Thoracic aorta (tissue), 2 donors: ENCODE results near the gene CFAP20. TPM values are rescaled to one million over a fixed set of nuclear protein-coding genes. Genes with fewer than 3 reads are reported as not detected.
"Not testable (repeated sequence)": the region's sequence is repeated elsewhere in the genome, so short reads cannot be mapped to it uniquely, and the experiment has no call there.

Source experiments
- ATAC-seq: fragments of 150-250 bp; one replicate; pipeline ENCODE4 v1.8.0; 2017; ENCODE audit warnings: low read depth; ENCODE audit not compliant: insufficient number of reproducible peaks, low FRiP score
- DNase-seq: peaks from one replicate; pipeline ENCODE4 v3.0.0-alpha.2; 2020; ENCODE audit warnings: low spot score
- H3K27ac ChIP-seq, 2 donors: fragments of 200-600 bp; sonication (generic); 1 replicate in 1 of 2; 2 replicates in 1 of 2; pipeline ENCODE4 v1.5.1; 2016; ENCODE audit warnings: mild to moderate bottlenecking in 2 of 2, moderate library complexity in 2 of 2
- H3K27me3 ChIP-seq: fragments of 200-600 bp; sonication (generic); replicated peaks from 2 replicates; pipeline ENCODE4 v1.6.0; 2016; ENCODE audit warnings: mild to moderate bottlenecking; ENCODE audit not compliant: insufficient read depth
- H3K36me3 ChIP-seq: fragments of 200-600 bp; sonication (generic); one replicate; pipeline ENCODE4 v1.5.1; 2016
- H3K4me1 ChIP-seq, 2 donors: fragments of 200-600 bp; sonication (generic); 1 replicate in 1 of 2; 2 replicates in 1 of 2; pipeline versions ENCODE4 v1.5.1 to v1.6.0; 2016; ENCODE audit warnings: low read depth in 2 of 2, mild to moderate bottlenecking in 1 of 2; ENCODE audit not compliant: control insufficient read depth in 1 of 2
- H3K4me3 ChIP-seq: fragments of 200-600 bp; sonication (generic); 2 replicates; pipeline ENCODE4 v1.5.1; 2016; ENCODE audit warnings: mild to moderate bottlenecking
- H3K9me3 ChIP-seq: fragments of 200-600 bp; sonication (generic); 2 replicates; pipeline ENCODE4 v1.5.1; 2016
- total RNA-seq, 2 donors: library from RNA; depleted of rRNA; stranded (reverse); fragments of >200 nt; gene quantifications; one replicate each; pipeline versions ENCODE4 v1.1.0 to v1.2.3, GENCODE V29; 2016
- TF ChIP-seq, protein P1 (sequence below): fragments of 200-600 bp; sonication (generic); IDR thresholded peaks from one replicate; pipeline ENCODE4 v1.5.1; 2019; ENCODE audit warnings: antibody characterized with exemption

The CFAP20 gene
- total RNA-seq, 2 donors from 2014 or later: 48.5 to 52.5 TPM

DNA sequence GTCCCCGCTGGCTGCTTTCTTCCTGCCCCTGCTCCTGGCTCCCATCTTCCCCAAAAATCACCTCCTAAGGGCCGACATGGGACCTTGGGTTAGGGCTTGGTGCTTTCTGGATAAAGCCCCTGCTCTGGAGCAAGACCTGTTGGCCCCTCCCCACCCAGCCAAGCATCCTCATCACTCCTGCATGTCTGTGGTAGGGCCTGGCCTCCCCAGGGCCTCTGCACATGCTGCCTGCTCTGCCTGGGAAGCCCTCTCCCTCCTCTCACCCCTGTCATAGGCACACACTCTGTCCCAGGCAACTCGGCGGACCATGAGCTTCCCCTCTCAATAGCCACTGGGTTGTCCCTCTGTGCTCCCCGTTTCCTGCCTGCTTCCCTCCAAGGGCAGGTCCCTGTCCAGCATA, 35.2 kb downstream of the CFAP20 start:
- Histone ChIP-seq H3K36me3 (no peaks in the 10 kb centered on the region), H3K4me3 (no peak overlapping the region), H3K4me1 (no peaks in the 10 kb centered on the region), H3K27ac (no peak overlapping the region), H3K27me3 (no peaks in the 10 kb centered on the region), H3K9me3 (no peaks in the 10 kb centered on the region)
- TF ChIP-seq, protein P1, sequence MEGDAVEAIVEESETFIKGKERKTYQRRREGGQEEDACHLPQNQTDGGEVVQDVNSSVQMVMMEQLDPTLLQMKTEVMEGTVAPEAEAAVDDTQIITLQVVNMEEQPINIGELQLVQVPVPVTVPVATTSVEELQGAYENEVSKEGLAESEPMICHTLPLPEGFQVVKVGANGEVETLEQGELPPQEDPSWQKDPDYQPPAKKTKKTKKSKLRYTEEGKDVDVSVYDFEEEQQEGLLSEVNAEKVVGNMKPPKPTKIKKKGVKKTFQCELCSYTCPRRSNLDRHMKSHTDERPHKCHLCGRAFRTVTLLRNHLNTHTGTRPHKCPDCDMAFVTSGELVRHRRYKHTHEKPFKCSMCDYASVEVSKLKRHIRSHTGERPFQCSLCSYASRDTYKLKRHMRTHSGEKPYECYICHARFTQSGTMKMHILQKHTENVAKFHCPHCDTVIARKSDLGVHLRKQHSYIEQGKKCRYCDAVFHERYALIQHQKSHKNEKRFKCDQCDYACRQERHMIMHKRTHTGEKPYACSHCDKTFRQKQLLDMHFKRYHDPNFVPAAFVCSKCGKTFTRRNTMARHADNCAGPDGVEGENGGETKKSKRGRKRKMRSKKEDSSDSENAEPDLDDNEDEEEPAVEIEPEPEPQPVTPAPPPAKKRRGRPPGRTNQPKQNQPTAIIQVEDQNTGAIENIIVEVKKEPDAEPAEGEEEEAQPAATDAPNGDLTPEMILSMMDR: no peak
- DNase-seq: no peak
- no peak for ATAC-seq

DNA sequence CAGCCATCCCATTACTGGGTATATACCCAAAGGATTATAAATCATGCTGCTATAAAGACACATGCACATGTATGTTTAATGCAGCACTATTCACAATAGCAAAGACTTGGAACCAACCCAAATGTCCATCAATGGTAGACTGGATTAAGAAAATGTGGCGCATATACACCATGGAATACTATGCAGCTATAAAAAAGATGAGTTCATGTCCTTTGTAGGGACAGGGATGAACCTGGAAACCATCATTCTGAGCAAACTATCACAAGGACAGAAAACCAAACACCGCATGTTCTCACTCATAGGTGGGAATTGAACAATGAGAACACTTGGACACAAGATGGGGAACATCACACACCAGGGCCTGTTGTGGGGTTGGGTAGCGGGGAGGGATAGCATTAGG, 38.8 kb downstream of the CFAP20 start:
- ATAC-seq, H3K27ac ChIP-seq, DNase-seq, H3K27me3 ChIP-seq, H3K9me3 ChIP-seq, H3K4me3 ChIP-seq, H3K36me3 ChIP-seq, H3K4me1 ChIP-seq: not testable (repeated sequence)

DNA sequence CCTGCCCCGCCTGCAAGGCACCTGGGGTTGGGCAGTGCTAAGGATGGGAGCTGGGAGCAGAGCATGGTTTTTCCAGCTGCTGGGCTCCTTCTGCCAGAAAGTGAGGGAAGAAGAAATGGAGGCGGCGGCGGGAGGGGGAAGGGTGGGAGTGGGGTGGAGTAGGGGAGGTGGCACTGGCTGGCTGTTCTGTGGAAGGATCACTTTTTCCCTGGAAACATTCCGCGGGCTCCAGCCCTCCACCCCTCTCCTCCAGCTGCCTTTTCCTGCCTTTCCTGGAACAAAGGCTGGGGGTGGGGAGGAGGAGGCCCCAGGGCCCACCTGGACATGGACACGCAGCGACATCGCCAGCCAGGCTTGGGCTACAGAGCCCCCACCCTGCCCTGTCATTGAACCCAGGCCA, 41.1 kb downstream of the CFAP20 start:
- TF ChIP-seq, protein P1: no peak
- no peak for ATAC-seq

DNA sequence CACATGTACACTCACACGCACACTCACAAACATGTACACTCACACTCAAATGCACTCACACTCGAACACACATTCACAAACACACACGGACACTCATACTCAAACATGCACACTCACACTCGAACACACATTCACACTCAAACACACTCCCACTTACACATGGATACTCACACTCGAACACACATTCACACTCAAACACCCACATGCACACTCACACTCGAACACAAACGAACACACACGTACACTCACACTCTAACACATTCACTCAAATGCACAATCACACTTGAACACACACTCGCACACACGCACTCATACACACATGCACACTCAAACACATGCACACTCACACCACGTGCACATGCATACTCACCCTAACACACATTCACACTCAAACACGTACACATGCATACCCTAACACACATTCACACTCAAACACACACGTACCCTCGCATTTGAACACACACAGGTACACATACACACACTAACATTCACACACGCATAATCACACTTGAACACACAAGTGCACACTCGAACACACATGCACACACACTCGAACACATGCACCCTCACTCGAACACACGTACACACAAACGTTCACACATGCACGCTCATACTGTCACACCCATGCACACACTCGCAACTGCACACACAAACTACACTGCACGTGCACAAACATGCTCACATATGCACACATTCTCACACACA, 41.8 kb downstream of the CFAP20 start:
- DNase-seq (no peak), ATAC-seq (no peak)
- no peaks in the 10 kb centered on the region for H3K36me3 ChIP-seq

More for the DNA sequence above, 41.1 kb downstream of the CFAP20 start:
- DNase-seq: no peak
- no peaks in the 10 kb centered on the region for H3K27me3 ChIP-seq
- H3K9me3 ChIP-seq: no peaks in the 10 kb centered on the region
- no peak overlapping the region for H3K4me3 ChIP-seq
- no peaks in the 10 kb centered on the region for H3K4me1 ChIP-seq
- no peak overlapping the region for H3K27ac ChIP-seq
- no peaks in the 10 kb centered on the region for H3K36me3 ChIP-seq

DNA sequence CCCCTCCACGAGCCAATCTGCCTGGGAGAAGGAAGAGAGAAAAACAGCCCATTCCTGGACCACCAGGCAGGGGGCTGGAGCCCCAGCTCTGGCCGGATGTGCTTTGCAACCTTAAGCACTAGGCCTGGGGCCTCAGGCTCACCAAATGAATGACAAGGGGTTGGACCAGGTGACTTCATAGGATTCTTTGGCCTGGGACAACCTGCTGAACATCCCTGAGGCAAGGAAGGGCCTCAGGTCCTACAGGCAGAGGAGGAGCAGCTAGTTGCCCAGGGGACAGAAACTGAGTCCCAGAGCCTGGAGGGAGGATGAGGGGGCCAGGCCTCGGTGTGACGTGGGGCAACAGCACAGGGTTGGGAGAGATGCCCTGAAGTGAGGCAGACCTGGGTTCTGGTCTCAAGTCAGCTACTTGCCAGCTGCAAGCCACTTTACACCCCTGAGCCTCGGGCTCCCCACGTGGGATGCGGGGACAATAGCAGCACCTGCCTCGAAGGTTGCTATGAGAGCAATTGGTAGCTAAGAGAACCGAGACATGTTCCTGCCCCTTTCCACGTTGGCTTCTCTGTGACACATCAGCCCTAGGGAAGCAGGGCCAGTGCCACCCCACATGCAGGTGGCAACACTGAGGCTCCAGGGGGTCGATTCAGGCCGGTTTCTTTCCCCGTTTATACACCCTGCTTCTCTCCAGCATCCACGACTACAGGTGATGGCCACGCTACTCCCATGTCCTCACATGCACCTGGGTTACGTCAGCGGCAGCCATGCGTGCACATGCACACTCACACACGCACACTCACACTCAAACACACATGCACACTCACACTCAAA, 42.6 kb downstream of the CFAP20 start:
- no peak for DNase-seq
- Histone ChIP-seq H3K27me3 (no peaks in the 10 kb centered on the region), H3K4me1 (no peaks in the 10 kb centered on the region), H3K36me3 (no peaks in the 10 kb centered on the region), H3K9me3 (no peaks in the 10 kb centered on the region), H3K27ac (no peak overlapping the region), H3K4me3 (no peak overlapping the region)
- TF ChIP-seq, protein P1: no peak
- ATAC-seq: no peak

More for the DNA sequence above, 41.8 kb downstream of the CFAP20 start:
- H3K4me3 ChIP-seq: no peak overlapping the region
- no peaks in the 10 kb centered on the region for H3K27me3 ChIP-seq
- H3K9me3 ChIP-seq: no peaks in the 10 kb centered on the region
- no peaks in the 10 kb centered on the region for H3K4me1 ChIP-seq
- TF ChIP-seq, protein P1: no peak
- H3K27ac ChIP-seq: no peak overlapping the region
